ENCODE data around the gene IFRD2. TPM values are rescaled to one million over a fixed set of nuclear protein-coding genes. Genes with fewer than 3 reads are reported as not detected.

IFRD2 gene
- total and polyA plus RNA-seq, 7 donors = 24.5 to 73.1 (median 51.8) TPM

DNA sequence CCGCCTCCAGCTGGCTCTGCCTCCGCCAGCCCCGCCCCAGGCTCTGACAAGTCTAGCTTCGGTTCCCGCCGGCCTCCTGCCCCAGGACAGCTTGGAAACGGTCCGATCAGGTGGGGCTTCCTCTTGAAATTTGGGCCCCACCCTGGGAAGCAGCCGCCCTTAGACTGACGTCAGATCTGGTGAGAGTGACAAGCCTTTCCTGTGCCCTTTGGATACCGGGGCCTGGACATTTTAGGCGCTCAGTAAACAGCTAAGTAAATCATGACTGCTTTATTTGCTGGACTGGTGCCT lies 7.4 kb upstream of the IFRD2 start:
- peaks cover 4 to 45% (median 40%) of the 10 kb centered on the region in 4 donors for H3K4me1 ChIP-seq
- DNase-seq = no peak

DNA sequence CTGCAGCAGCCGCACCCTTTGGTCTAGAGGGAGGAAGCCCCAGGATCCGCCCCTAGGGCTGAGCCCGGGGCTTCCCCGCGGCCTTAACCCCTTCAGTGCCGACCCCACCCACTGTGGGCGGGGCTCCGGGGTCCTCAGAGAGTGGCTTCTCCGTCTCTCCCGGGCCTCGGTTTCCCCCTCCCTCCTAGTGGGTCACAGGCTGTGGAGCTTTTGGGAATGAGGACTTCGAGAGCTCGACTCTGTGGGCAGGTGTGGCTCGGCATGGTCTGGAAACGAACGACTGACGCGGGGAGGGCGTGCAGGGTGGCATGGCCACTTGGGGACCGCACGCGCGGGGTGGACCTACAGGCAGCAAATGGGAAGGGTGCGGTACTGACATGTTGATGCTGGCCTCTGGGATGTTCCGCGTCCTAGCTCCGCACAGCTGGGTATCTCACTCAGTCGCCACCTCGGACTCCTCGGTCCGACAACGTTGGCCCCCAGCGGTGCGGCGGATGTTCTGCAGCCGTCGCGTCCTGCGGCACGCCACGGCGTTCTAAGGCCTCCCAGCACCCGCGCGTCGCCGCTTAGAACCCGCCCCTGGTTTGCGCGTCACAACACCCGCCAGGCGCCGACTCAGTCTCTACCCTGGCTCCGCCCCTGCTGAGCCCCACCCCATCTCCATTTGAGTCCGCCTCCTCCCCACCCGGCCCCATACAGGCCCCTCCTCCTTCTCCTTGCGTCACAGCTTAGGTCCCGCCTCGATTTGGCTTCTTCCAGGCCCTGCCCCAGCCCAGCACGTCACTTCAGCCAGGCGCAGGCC lies 6.8 kb upstream of the IFRD2 start, which contains the start of the genes HYAL3 and NAA80:
HYAL3 (minus strand) TSS at position 570 of the 802 bp plus-strand sequence. CDS start 3,803 bp downstream, outside the sequence.
NAA80 (minus strand) TSS at position 570 of the 802 bp plus-strand sequence. CDS start 1,942 bp downstream, outside the sequence.
- no peaks in the 10 kb centered on the region for H3K9me3 ChIP-seq
- H3K36me3 ChIP-seq = no peaks in the 10 kb centered on the region
- WGBS, 2 donors = 0 to 1% methylated on average over 61 of the region's 61 CpGs
- H3K4me1 ChIP-seq = peaks cover 4 to 45% (median 40%) of the 10 kb centered on the region in 4 donors
- DNase-seq = peak; percentile 100
- peak within 1 kb of the TSS; percentile 88 to 89 (median 88) for H3K27ac ChIP-seq
- intact Hi-C loops (cut with DNase I) = loop anchor here (2.0 kb wide), 1 partner anchor 22 kb away; no protein-coding TSS in a partner anchor
- TF ChIP-seq, protein P1, sequence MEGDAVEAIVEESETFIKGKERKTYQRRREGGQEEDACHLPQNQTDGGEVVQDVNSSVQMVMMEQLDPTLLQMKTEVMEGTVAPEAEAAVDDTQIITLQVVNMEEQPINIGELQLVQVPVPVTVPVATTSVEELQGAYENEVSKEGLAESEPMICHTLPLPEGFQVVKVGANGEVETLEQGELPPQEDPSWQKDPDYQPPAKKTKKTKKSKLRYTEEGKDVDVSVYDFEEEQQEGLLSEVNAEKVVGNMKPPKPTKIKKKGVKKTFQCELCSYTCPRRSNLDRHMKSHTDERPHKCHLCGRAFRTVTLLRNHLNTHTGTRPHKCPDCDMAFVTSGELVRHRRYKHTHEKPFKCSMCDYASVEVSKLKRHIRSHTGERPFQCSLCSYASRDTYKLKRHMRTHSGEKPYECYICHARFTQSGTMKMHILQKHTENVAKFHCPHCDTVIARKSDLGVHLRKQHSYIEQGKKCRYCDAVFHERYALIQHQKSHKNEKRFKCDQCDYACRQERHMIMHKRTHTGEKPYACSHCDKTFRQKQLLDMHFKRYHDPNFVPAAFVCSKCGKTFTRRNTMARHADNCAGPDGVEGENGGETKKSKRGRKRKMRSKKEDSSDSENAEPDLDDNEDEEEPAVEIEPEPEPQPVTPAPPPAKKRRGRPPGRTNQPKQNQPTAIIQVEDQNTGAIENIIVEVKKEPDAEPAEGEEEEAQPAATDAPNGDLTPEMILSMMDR (IDR thresholded peaks at IDR 0.05) = peak; percentile 28 to 58 (median 44)
- TF ChIP-seq POLR2A (IDR thresholded peaks at IDR 0.05) (peak; percentile 83 to 96), EP300 (IDR thresholded peaks at IDR 0.05) (no peak), POLR2AphosphoS5 (IDR thresholded peaks at IDR 0.05) (peak; percentile 96 to 97 (median 97))
- H3K4me3 ChIP-seq = peak within 1 kb of the TSS; percentile 60 to 69 (median 63)
- H3K27me3 ChIP-seq = no peaks in the 10 kb centered on the region

More for the DNA sequence above, 7.4 kb upstream of the IFRD2 start:
- H3K4me3 ChIP-seq = peak overlapping the region; percentile 38 to 69 (median 63)
- peak in 1 of 4 donors; percentile 12 for TF ChIP-seq EP300 (IDR thresholded peaks at IDR 0.05)
- peak in 1 of 4 donors; percentile 3 for TF ChIP-seq POLR2AphosphoS5 (IDR thresholded peaks at IDR 0.05)
- no peak for TF ChIP-seq POLR2A (IDR thresholded peaks at IDR 0.05)
- 1 to 3% methylated on average over 12 of the region's 12 CpGs for WGBS, 2 donors
- no peaks in the 10 kb centered on the region for H3K27me3 ChIP-seq
- H3K36me3 ChIP-seq = no peaks in the 10 kb centered on the region
- H3K27ac ChIP-seq = peak overlapping the region; percentile 88 to 89 (median 88)
- intact Hi-C loops (cut with DNase I) = loop anchor here (2.0 kb wide), 1 partner anchor 21 kb away; no protein-coding TSS in a partner anchor
- H3K9me3 ChIP-seq = no peaks in the 10 kb centered on the region

DNA sequence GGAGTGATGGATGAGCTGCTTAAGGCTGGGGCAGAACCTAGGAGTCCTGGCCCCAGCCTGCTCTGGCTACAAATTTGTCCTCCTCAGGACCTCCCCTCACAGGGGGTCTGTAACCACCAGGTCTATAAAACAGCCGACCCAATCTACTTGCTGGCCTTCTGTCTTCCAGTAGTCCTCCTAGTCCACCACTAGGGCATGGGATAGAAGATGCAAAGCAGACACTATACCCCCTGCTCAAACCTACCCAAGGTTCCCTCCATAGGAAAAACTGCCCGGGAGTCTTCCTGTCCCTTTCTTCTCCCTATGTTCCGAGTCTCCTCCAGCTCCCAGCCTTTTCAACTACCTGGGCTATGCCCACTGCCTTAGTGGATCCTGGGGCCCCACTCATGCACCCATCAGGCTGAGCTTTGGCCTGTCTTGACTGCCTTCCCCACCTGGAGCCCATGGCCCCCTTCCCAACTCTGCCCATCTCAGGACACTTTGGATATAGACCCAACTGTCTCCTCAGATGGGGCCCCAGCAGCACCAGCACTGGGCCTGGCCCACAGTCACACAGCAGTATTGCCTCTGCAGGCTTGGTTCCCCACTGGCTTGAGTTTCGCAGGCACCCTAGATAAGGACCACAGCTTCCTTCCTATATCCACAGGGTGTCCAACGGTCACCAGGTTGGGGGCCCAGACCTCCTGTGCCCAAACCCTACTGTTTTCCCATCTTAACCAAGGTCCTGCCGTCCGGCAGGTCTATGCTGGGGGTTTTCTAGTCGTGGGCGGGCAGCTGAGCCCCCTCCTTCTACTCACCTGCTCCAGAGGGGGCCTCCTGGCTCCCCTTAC lies 5.9 kb upstream of the IFRD2 start:
- 44 to 53% methylated on average over 9 of the region's 9 CpGs for WGBS, 2 donors
- no peaks in the 10 kb centered on the region for H3K27me3 ChIP-seq
- intact Hi-C loops (cut with DNase I) = loop anchor here (2.0 kb wide), 1 partner anchor 23 kb away; no protein-coding TSS in a partner anchor
- peak overlapping the region; percentile 88 to 89 (median 88) for H3K27ac ChIP-seq
- H3K36me3 ChIP-seq = no peaks in the 10 kb centered on the region
- peak; percentile 71 for DNase-seq
- TF ChIP-seq, protein P1 (IDR thresholded peaks at IDR 0.05) = no peak
- TF ChIP-seq POLR2A (IDR thresholded peaks at IDR 0.05) (no peak), POLR2AphosphoS5 (IDR thresholded peaks at IDR 0.05) (no peak), EP300 (IDR thresholded peaks at IDR 0.05) (no peak)
- peaks cover 4 to 43% (median 38%) of the 10 kb centered on the region in 4 donors for H3K4me1 ChIP-seq
- no peaks in the 10 kb centered on the region for H3K9me3 ChIP-seq
- peak overlapping the region; percentile 60 to 69 (median 63) for H3K4me3 ChIP-seq

DNA sequence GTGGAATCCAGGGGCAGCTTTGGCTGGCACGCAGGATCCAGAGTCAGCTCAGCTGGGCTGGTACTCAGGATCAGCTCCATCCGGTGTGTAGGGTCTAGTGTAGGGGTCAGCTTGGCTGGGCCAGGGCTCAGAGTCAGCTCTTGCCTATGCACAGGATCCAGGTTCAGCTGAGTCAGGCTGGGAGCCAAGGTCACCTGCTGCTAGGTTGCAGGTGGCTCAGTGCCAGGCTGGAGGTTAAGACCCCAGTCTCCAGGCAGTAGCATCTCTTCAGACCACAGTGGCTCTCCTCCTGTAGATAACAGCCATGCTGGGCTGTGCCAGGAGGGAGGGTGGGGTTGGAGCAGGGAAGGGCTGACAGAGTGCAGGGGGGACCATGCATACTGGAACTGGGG lies 5.2 kb upstream of the IFRD2 start:
- intact Hi-C loops (cut with DNase I) = no loop called here
- Histone ChIP-seq H3K27me3 (no peaks in the 10 kb centered on the region), H3K9me3 (no peaks in the 10 kb centered on the region), H3K4me1 (peaks cover 4 to 43% (median 37%) of the 10 kb centered on the region in 4 donors), H3K36me3 (no peaks in the 10 kb centered on the region), H3K27ac (no peak overlapping the region), H3K4me3 (no peak overlapping the region)
- peak; percentile 79 for DNase-seq
- WGBS, 2 donors = 89 to 95% methylated on average over 2 of the region's 2 CpGs
- no peak for TF ChIP-seq POLR2AphosphoS5 (IDR thresholded peaks at IDR 0.05)
- TF ChIP-seq, protein P1 (IDR thresholded peaks at IDR 0.05) = no peak
- no peak for TF ChIP-seq POLR2A (IDR thresholded peaks at IDR 0.05)
- TF ChIP-seq EP300 (IDR thresholded peaks at IDR 0.05) = no peak

All from sigmoid colon (tissue), 7 donors.